DMS 273 (cell line): Measurements from ENCODE around the gene GRPEL1.

Experiments
- DNase-seq: peaks from one replicate; lab custom pipeline; 2025; ENCODE audit not compliant: unreplicated experiment; lab: John Stamatoyannopoulos, UW

The GRPEL1 gene

DNA sequence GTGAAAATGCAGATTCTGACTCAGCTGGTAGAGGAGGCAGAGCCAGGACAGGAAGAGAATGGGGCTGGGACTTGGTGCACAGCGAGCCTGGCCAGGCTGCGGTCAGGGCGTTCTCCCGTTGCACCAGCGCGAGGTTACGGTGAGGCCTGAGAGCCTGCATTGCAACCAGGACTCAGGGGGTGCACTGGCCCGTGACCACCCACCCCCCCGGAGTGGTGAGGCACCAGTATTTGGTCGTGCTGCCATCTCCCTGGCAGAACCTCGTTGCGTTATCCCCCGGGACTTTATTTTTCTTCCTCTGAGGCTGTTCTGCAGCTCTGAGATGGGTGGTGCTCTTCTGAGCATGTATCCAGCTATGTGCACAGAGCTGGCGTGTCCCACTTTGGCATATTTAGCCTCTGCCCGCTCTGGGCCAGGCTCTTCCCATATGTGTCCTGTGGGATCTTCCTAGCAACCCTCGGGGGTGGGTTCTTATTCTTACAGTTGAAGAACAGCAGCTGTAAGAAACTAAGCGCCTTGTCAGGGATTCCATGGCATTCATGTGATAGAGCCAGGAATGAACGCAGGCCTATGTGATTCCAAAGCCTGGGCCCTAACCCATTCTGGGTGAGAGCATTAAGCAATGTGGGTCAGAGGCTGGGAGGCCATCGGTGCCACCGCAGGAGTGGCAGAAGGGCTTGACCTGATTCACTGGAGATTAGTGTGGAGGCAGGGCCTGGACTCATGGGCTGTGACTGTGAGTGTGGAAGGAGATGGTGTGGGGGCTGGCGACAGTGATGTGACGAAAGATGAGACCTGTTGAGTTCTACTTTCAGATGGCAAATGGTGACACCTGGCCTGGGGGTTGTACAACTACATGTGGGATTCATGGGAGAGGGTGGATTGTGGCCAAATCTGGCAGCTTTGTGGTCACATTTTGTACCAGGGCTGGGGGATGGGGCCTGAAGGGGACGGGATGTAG is 21.6 kb downstream of the GRPEL1 start:
- no peak for DNase-seq

DNA sequence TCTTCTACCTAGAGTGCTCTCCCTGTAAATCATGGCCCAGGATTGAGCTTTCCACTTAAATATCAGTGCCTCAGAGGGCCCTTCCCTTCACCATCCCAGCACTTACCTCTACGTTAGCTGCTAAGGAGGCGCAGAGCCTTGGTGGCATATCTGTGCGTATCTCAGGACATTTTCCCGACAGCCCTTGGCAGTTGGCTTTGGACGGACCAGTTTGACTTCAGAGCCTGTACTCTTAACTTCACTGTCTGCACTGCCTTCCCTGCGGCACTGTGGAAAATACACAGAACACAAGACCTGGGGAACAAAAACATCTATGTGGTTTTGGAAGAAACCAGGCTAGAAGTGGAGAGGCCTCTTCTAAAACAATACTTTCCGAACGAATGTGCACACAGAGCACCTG is 22.3 kb downstream of the GRPEL1 start:
- no peak for DNase-seq

DNA sequence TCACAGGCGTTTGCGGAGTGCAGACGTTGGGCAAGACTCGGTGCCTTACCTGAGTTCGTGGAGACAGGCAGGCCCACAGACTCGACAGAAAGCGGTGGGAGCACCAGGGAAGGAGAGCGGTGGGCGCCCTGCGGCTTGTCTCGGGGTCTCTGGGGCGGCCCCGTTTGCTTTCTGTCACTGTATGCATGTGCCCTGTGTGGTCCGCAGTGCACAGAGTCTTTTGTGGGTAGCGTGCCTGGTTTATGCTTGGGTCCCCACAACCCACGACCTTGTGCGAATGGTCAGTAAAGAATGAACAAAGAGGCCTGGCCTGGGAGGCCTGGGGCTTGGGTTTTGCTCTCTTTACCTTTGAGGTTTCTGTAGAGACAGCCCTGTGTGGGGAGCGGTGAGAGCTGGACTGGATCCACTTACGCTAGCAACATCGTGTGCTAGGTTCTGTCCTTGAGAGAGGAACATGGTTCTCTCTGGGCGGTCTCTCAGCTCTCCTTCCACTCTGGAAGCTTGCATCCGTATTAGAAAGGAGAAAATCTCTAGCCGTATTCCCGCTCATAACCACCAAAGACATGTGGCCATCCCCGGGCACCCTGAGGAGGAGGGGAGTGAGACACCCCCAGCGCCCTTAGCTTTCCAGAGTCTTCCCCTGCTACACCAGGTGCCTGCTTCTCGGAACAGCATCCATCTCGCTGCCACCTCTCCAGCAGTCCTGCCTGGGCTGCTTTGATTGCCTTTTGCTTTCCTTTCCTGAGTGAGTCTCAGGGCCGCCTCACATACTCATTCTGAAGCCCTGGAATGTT is 23.5 kb downstream of the GRPEL1 start:
- peak; percentile 17 for DNase-seq

GRCh38 chr4:7043284-7044136 is 24.4 kb downstream of the GRPEL1 start, which contains the start of gene TADA2B:
Gene TADA2B, plus strand, starts transcription at chr4:7043372. Its CDS starts 208 bp downstream, at chr4:7043580.
- DNase-seq, result peak; percentile 56

- peak; percentile 97 for DNase-seq
Observed at GRCh38 chr4:7042503-7043283, 25.2 kb downstream of the GRPEL1 start.

DNA sequence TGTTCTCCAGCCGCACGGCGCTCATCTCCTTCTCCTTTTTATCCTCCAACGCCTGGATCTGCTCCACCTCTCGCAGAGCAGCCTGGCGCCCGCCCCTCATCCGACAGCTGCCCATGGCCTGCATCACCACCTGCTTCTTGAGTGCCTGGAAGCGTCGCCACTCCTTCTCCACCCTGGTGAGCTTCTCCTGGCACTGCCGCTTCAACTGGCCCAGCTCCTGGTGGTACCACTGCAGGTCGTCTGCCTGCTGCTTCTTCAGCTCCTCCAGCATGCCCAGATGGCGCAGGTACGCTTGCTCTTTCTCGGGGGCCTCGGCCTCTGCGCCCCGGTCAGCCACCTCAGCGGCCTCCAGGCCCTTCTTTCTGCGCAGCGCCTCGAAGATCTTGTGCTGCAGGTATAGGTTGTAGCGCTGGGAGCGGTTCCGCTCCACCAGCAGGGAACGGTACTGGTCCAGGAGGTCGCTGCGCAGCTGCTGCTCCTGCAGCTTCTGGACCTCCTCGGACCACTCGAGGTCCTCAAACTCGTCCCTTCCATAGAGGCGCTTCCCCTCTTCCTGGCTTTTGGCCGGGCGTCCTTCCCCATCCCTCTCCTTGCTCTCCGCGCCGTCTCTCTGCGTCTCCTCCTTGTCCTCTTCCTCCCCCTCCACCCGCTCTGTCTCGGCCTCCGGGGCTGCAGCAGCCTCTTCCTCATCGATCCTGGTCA is 25.9 kb downstream of the GRPEL1 start:
- peak; percentile 38 for DNase-seq

GRCh38 chr4:7041246-7041645 is 26.6 kb downstream of the GRPEL1 start:
- DNase-seq, result no peak

DNA sequence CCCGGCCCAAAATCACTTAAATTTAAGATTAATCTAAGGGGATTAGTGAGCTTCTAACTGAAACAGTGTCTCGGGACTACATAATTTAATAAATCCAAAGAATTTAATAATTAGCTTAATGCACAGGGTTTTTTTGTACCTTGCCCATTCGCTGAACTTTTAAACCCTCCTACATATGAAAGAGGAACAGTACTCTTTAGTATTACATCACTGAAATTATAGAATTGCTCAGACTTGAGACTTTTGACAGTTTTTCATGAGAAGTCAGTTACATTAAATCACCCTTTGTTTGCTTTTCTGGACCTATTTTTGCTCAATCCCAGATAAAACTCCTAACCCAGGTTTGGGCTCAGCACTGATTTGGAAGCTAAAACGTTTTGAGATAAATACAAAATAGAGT is 27.1 kb downstream of the GRPEL1 start:
- DNase-seq, result no peak

DNA sequence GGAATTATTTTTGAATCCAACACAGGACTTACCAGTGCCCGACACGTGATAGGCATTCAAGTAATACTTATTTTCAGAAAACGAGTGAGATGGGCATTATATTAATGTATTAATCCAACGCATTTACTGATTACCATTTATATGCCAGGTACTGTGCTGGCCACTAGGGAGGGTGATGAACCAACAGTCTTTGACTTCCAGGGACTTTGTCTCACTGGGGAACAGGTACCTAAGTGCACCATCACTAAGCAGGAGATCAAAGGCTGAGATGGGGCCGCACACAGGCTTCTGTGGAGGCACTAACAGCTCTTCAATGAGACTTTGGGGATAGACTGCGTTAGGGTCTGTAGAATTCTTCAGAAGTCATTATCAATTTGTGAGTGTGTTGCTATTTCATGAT is 30.4 kb downstream of the GRPEL1 start:
- DNase-seq, result no peak

DNA sequence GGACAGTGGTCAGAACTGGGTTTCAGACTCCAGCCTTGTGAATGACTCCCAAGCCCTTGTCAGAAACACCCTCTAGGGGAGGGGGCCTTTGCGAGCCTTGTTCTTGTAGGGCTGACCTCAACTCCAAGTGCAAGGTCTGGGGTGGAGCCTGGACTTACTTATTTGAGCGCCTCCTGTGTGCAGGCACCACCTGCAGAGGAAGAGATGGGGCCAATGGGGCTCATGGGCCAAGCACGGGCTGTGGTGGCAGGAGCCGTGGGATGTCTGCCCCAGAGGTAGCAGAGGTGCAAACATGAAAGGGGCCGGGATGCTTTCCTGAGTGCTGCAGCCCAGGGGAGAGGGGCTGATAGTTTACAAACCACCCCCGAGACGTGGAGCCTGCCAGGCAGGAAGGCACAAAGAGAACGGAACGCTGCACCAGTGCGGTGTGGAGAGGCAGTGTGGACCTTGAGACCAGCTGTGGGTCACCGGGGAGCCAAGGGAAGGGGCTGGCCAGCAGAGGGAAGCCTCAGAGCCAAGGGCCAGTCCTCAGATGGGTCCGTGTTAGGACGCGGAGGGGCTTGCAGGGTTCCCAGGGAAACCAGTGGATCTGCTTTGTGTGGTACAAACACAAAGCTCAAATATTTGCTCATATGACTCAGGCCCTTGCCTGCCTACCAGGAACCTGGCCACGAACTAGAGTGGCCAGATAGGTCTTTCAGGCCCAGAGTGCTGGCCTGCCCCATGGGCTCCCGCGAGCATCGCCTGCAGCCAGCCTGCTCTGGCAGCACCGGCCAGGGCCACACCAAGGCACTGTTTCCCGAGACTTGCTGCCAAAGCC is 33.4 kb downstream of the GRPEL1 start:
- no peak for DNase-seq

DNA sequence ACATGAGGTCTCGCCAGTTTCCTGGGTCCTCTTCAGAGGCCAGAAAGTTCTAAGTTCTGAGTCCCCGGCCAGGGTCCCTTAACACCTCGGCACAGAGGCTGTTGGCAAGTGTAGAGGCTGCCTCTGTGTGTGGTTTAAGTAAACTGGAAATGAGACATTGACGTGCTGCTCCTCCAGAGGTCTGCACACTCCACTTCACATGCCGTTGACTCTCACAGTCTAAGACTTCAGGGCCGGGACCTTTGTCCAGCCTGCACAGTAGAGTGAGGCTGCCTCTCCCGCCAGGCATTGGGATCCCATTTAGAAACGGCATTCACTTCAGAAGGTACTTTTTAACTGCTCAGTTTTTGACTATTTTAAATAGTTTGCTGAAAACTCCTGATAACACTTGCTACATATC is 35.3 kb downstream of the GRPEL1 start:
- no peak for DNase-seq

DNA sequence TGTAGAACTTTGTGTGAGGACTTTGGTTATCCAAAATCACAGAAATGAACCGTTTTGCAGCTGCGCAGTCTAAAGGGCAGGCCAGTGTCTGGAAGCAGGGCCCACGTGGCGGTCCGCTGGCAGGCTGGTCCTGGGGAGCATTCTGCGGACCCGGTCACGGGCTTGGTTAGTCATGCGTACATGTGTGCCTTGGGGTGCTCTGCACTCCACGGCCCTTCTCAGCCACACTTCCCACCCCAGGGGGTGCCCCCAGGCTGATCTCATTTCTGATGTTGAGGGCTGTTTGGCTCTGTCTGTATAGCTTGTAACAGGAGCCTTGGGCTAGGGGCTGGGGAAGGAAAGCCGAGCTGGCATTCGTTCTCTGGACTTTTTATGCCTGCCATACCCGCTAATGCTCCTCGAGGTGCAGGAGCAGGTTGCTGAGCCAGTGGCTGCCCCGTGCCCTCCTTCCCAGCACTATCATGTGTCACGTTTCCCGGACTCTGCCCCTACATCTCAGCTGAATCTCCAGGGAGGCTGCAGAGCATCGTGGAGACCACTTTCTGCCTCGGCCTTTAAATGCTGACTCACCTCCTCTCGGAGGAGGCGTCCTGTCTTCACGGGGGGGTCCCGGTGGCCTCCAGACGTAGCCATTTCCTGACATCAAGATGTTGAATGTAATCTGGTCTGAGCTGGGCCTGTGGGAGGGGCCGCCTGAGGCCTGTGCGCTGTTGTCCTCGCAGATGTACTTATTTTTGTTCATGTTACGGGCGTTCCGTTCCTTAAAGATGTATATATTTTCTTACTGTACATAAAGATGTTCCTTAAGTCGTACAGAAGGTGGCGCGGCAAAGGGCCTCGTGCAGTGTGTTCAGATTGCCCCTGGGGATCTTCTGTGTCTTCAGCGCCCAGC is 36.1 kb downstream of the GRPEL1 start:
- no peak for DNase-seq

- no peak for DNase-seq
Observed at GRCh38 chr4:7030856-7031255, 37.0 kb downstream of the GRPEL1 start.

- no peak for DNase-seq
Observed at GRCh38 chr4:7029921-7030320, 37.9 kb downstream of the GRPEL1 start.

DNA sequence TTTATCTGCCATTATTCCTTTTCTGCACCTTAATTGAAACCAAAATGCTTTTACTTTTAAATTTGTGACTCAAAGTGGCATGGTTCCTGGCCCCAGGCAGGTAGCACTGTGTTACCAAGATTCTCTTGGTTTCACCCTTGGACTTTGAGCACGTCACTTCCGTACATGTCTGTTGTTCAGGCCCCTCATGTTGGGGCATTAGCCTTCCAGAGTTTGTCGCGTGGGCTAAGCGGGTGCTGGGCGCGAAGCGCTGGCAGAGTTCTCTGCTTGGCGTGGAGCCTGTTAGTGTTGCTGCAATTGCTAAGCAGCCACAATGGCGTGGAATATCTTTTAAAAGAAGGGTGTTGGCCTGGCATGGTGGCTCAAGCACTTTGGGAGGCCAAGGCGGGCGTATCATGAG is 38.7 kb downstream of the GRPEL1 start:
- no peak for DNase-seq

GRCh38 chr4:7027913-7028312 is 40.0 kb downstream of the GRPEL1 start:
- no peak for DNase-seq

- no peak for DNase-seq
Observed at GRCh38 chr4:7027284-7027683, 40.6 kb downstream of the GRPEL1 start.

GRCh38 chr4:7026107-7026506 is 41.8 kb downstream of the GRPEL1 start:
- no peak for DNase-seq
